T-helper 2 cell treated with Interferon-gamma antibody and Interleukin-4, amounts not matched to agents 100 ng/mL and 5 ng/mL, for 36 hours (primary cell): ENCODE measurements around the gene ANKRD44. TPM values are rescaled to one million over a fixed set of nuclear protein-coding genes. Genes with fewer than 3 reads are reported as not detected.

Experiments used
- intact Hi-C: fragments of 100-400 bp; cut with micrococcal nuclease; formaldehyde crosslinking; loops from one replicate; pipeline ENCODE4 v1.15.1; 2023
- total RNA-seq: library from RNA; stranded (reverse); gene quantifications from 2 replicates; pipeline ENCODE4 v1.2.3, GENCODE V29; 2022

The ANKRD44 gene
- total RNA-seq, 1 donor from 2014 or later = 214 TPM

GRCh38 chr2:197322724-197323720 lies 12.4 kb upstream of the ANKRD44 start:
- intact Hi-C loops = loop anchor here (1.0 to 5.0 kb wide), 3 partner anchors 12 to 54 kb away; no protein-coding TSS in a partner anchor

- intact Hi-C loops = loop anchor here (5.0 kb wide), 1 partner anchor 55 kb away; no protein-coding TSS in a partner anchor
Measured at GRCh38 chr2:197322143-197322542, 11.6 kb upstream of the ANKRD44 start.

- intact Hi-C loops = no loop called here
Measured at GRCh38 chr2:197315371-197315770, 4.8 kb upstream of the ANKRD44 start.

GRCh38 chr2:197312186-197312585 lies 1.6 kb upstream of the ANKRD44 start:
- intact Hi-C loops = no loop called here

- intact Hi-C loops = loop anchor here (1.0 to 2.0 kb wide), 3 partner anchors 12 to 199 kb away; no protein-coding TSS in a partner anchor
Measured at GRCh38 chr2:197311421-197312033, 947 bp upstream of the ANKRD44 start.

- intact Hi-C loops = loop anchor here (1.0 to 2.0 kb wide), 5 partner anchors 12 to 198 kb away; partner anchors contain the start of gene HSPE1
Measured at GRCh38 chr2:197310987-197311420, 424 bp upstream of the ANKRD44 start.

GRCh38 chr2:197309691-197310231 lies 819 bp downstream of the ANKRD44 start:
- intact Hi-C loops = loop anchor here (1.0 to 5.0 kb wide), 8 partner anchors 101 to 1142 kb away; partner anchors contain the start of genes HSPE1, PGAP1 and SF3B1

- intact Hi-C loops = loop anchor here (1.0 to 5.0 kb wide), 7 partner anchors 15 to 1142 kb away; partner anchors contain the start of genes PGAP1 and SF3B1
Measured at GRCh38 chr2:197308996-197309690, 1.4 kb downstream of the ANKRD44 start.

GRCh38 chr2:197308585-197308984 lies 2.0 kb downstream of the ANKRD44 start:
- intact Hi-C loops = loop anchor here (1.0 to 5.0 kb wide), 7 partner anchors 14 to 1141 kb away; partner anchors contain the start of genes PGAP1 and SF3B1

GRCh38 chr2:197307933-197308521 lies 2.6 kb downstream of the ANKRD44 start:
- intact Hi-C loops = loop anchor here (1.0 to 5.0 kb wide), 7 partner anchors 14 to 1141 kb away; partner anchors contain the start of genes PGAP1 and SF3B1

- intact Hi-C loops = loop anchor here (5.0 kb wide), 3 partner anchors 180 to 1140 kb away; partner anchors contain the start of gene PGAP1
Measured at GRCh38 chr2:197307236-197307932, 3.2 kb downstream of the ANKRD44 start.

GRCh38 chr2:197306696-197307040 lies 3.9 kb downstream of the ANKRD44 start:
- intact Hi-C loops = loop anchor here (1.0 to 5.0 kb wide), 4 partner anchors 66 to 1139 kb away; partner anchors contain the start of gene PGAP1

GRCh38 chr2:197306024-197306695 lies 4.4 kb downstream of the ANKRD44 start:
- intact Hi-C loops = loop anchor here (1.0 to 5.0 kb wide), 4 partner anchors 66 to 1139 kb away; partner anchors contain the start of gene PGAP1

GRCh38 chr2:197304556-197305011 lies 6.0 kb downstream of the ANKRD44 start:
- intact Hi-C loops = loop anchor here (5.0 kb wide), 3 partner anchors 177 to 1137 kb away; partner anchors contain the start of gene PGAP1

- intact Hi-C loops = no loop called here
Measured at GRCh38 chr2:197300139-197300538, 10.4 kb downstream of the ANKRD44 start.

- intact Hi-C loops = no loop called here
Measured at GRCh38 chr2:197298609-197299008, 12.0 kb downstream of the ANKRD44 start.

GRCh38 chr2:197297772-197298318 lies 12.7 kb downstream of the ANKRD44 start:
- intact Hi-C loops = loop anchor here (1.0 kb wide), 1 partner anchor 10 kb away; no protein-coding TSS in a partner anchor

GRCh38 chr2:197297266-197297665 lies 13.3 kb downstream of the ANKRD44 start:
- intact Hi-C loops = loop anchor here (1.0 kb wide), 1 partner anchor 9 kb away; no protein-coding TSS in a partner anchor
